Activated naive CD8-positive, alpha-beta T cell treated with anti-CD3 and anti-CD28 coated beads, Interleukin-2, amount 10 ng/mL, durations not matched to agents 7 days and 5 days (primary cell): ENCODE results near the gene MYOG. TPM values are rescaled to one million over a fixed set of nuclear protein-coding genes. Genes with fewer than 3 reads are reported as not detected.

Experiments used
- ATAC-seq: fragments of 150-1000 bp; cut with Tn5 transposase; one replicate; pipeline ENCODE4 v1.10.0; 2021; ENCODE audit warnings: low read depth, moderate library complexity
- POLR2A ChIA-PET: fragments of 350-600 bp; sonication (Branson Sonifier 250); formaldehyde crosslinking; loops from one replicate; lab custom pipeline; 2021; ENCODE audit warnings: antibody characterized with exemption; lab: Charles Lee
- DNase-seq: peaks from one replicate; pipeline ENCODE4 v3.0.0; 2021
- H3K27ac Mint-ChIP-seq: one replicate; pipeline ENCODE4 v1.8.0; 2022; ENCODE audit warnings: mild to moderate bottlenecking, mixed read lengths
- H3K27me3 Mint-ChIP-seq: one replicate; pipeline ENCODE4 v1.8.0; 2022; ENCODE audit warnings: mild to moderate bottlenecking, moderate library complexity, mixed read lengths
- H3K36me3 Mint-ChIP-seq: one replicate; pipeline ENCODE4 v1.8.0; 2021; ENCODE audit warnings: mild to moderate bottlenecking, mixed read lengths
- H3K4me1 Mint-ChIP-seq: one replicate; pipeline ENCODE4 v1.8.0; 2021; ENCODE audit warnings: mixed read lengths
- H3K4me3 Mint-ChIP-seq: one replicate; pipeline ENCODE4 v1.8.0; 2022; ENCODE audit warnings: mild to moderate bottlenecking, moderate library complexity, mixed read lengths
- H3K9me3 Mint-ChIP-seq: one replicate; pipeline ENCODE4 v1.8.0; 2021; ENCODE audit warnings: mixed read lengths
- total RNA-seq, 2 experiments: library from RNA; stranded (reverse); gene quantifications; one replicate each; pipeline ENCODE4 v1.2.3, GENCODE V29; 2021

The MYOG gene
- total RNA-seq, 2 experiments from 2014 or later = not detected

- Mint-ChIP-seq H3K9me3 (no peaks in the 10 kb centered on the region), H3K27me3 (peaks cover 2% of the 10 kb centered on the region), H3K27ac (no peak overlapping the region), H3K4me1 (peaks cover 17% of the 10 kb centered on the region), H3K4me3 (no peak overlapping the region), H3K36me3 (peaks cover 7% of the 10 kb centered on the region)
- ATAC-seq (peak; percentile 31), DNase-seq (no peak)
- POLR2A ChIA-PET = no interaction called here
Measured at GRCh38 chr1:203038217-203038741, 47.5 kb downstream of the MYOG start.

- H3K9me3 Mint-ChIP-seq = no peaks in the 10 kb centered on the region
- POLR2A ChIA-PET = no interaction called here
- H3K27me3 Mint-ChIP-seq = peaks cover 2% of the 10 kb centered on the region
- H3K4me1 Mint-ChIP-seq = peaks cover 17% of the 10 kb centered on the region
- H3K4me3 Mint-ChIP-seq = no peak overlapping the region
- H3K36me3 Mint-ChIP-seq = peaks cover 7% of the 10 kb centered on the region
- H3K27ac Mint-ChIP-seq = no peak overlapping the region
- ATAC-seq (no peak), DNase-seq (no peak)
Measured at GRCh38 chr1:203037509-203038190, 48.2 kb downstream of the MYOG start.

DNA sequence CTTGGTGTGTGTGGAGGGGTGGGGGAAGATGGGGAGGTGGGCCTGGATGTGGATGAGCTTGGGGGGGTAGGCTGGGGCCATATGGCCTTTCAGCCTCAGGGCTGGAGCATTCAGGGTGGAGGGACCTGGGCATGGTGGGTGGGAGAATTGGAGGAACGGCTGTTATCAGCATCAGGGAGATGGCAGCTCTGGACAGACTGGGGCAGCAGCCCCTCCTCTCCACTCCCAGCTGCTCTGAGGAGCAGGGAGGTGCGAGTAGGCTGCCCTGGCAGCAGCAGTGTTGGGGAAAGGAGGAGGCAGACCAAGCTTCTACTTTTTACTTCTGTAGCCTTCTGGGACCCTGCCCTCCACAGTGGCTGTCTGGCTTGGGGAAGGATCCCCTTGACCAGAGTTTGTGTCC lies 49.3 kb downstream of the MYOG start:
- peaks cover 2% of the 10 kb centered on the region for H3K27me3 Mint-ChIP-seq
- H3K9me3 Mint-ChIP-seq = no peaks in the 10 kb centered on the region
- DNase-seq (no peak), ATAC-seq (no peak)
- H3K4me1 Mint-ChIP-seq = peaks cover 17% of the 10 kb centered on the region
- POLR2A ChIA-PET = no interaction called here
- H3K36me3 Mint-ChIP-seq = peaks cover 7% of the 10 kb centered on the region
- H3K27ac Mint-ChIP-seq = no peak overlapping the region
- H3K4me3 Mint-ChIP-seq = no peak overlapping the region

GRCh38 chr1:203036135-203036534 lies 49.7 kb downstream of the MYOG start:
- H3K27ac Mint-ChIP-seq = no peak overlapping the region
- H3K4me1 Mint-ChIP-seq = peaks cover 16% of the 10 kb centered on the region
- H3K36me3 Mint-ChIP-seq = peaks cover 7% of the 10 kb centered on the region

GRCh38 chr1:203035111-203036000 lies 50.5 kb downstream of the MYOG start:
- POLR2A ChIA-PET = interaction anchor here (0.5 kb wide), 1 partner anchor 1775 kb away, joined by 3 read pairs; no protein-coding TSS in a partner anchor
- ATAC-seq = no peak
- H3K27me3 Mint-ChIP-seq = peaks cover 2% of the 10 kb centered on the region
- no peak overlapping the region for H3K27ac Mint-ChIP-seq
- no peak for DNase-seq
- no peaks in the 10 kb centered on the region for H3K9me3 Mint-ChIP-seq
- H3K4me3 Mint-ChIP-seq = no peak overlapping the region
- H3K36me3 Mint-ChIP-seq = peaks cover 7% of the 10 kb centered on the region
- H3K4me1 Mint-ChIP-seq = peaks cover 16% of the 10 kb centered on the region

More at GRCh38 chr1:203036135-203036534, 49.7 kb downstream of the MYOG start:
- ATAC-seq (no peak), DNase-seq (no peak)
- H3K27me3 Mint-ChIP-seq = peaks cover 2% of the 10 kb centered on the region
- POLR2A ChIA-PET = interaction anchor here (0.5 kb wide), 1 partner anchor 1776 kb away, joined by 3 read pairs; no protein-coding TSS in a partner anchor
- H3K9me3 Mint-ChIP-seq = no peaks in the 10 kb centered on the region
- H3K4me3 Mint-ChIP-seq = no peak overlapping the region

DNA sequence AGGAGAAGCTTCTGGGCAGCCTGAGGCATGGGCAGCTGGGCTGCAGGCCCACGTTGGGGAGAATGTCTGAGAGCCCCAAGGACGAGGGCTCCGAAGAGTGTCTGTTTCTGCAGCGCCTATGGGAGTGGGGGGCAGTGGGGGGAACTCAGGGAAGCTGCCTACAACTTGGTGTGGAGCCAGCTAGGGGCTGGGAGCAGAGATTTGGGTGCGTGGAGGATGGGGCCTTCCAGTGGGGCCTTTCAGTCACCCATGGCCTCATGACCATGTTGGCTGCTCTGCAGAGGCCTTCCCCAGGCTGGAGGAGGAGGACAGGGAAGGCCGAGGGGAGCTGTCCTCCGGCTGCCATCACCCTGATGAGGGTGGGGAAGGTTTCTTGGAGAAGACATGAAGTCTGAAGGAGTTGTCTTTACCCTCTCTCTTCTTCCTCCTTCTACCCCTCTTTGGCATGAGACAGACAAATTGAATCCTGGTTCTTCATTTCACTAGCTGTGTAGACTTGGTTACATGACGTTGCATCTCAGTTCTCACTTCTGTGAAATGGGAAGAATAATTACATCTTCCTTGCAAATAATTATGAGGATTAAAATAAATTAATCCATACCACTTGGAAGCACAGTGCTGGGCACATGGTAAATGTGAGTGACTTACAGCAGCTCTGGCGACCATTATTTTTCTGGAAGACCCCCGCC lies 51.2 kb downstream of the MYOG start:
- no peak overlapping the region for H3K27ac Mint-ChIP-seq
- ATAC-seq (no peak), DNase-seq (no peak)
- H3K27me3 Mint-ChIP-seq = peaks cover 2% of the 10 kb centered on the region
- POLR2A ChIA-PET = no interaction called here
- H3K36me3 Mint-ChIP-seq = peaks cover 7% of the 10 kb centered on the region
- H3K4me1 Mint-ChIP-seq = peaks cover 16% of the 10 kb centered on the region
- no peaks in the 10 kb centered on the region for H3K9me3 Mint-ChIP-seq
- H3K4me3 Mint-ChIP-seq = no peak overlapping the region

GRCh38 chr1:203033917-203034316 lies 51.9 kb downstream of the MYOG start:
- POLR2A ChIA-PET = no interaction called here
- no peak for ATAC-seq
- Mint-ChIP-seq H3K36me3 (peaks cover 6% of the 10 kb centered on the region), H3K9me3 (no peaks in the 10 kb centered on the region), H3K27me3 (peaks cover 2% of the 10 kb centered on the region), H3K4me1 (peaks cover 15% of the 10 kb centered on the region), H3K4me3 (no peak overlapping the region), H3K27ac (peak overlapping the region; percentile 43)
- DNase-seq = no peak

GRCh38 chr1:203033287-203033686 lies 52.5 kb downstream of the MYOG start:
- DNase-seq = no peak
- POLR2A ChIA-PET = no interaction called here
- Mint-ChIP-seq H3K4me3 (no peak overlapping the region), H3K4me1 (peaks cover 17% of the 10 kb centered on the region), H3K27me3 (peaks cover 2% of the 10 kb centered on the region), H3K36me3 (peaks cover 9% of the 10 kb centered on the region), H3K9me3 (no peaks in the 10 kb centered on the region), H3K27ac (no peak overlapping the region)
- no peak for ATAC-seq

Other genes starting within 250 kb of the MYOG start
- 10 to 100 TPM; 12.7 to 13.1 TPM for gene RABIF, start 196.9 kb downstream of the MYOG start, total RNA-seq
- 10 to 100 TPM; 30.1 to 30.5 TPM for gene KLHL12, start 158.8 kb downstream of the MYOG start, total RNA-seq
- 10 to 100 TPM; 64.8 to 64.9 TPM for gene ADIPOR1, start 127.7 kb downstream of the MYOG start, total RNA-seq
- gene CYB5R1, start 118.8 kb downstream of the MYOG start, total RNA-seq = 10 to 100 TPM; 30.6 to 35.2 TPM
- gene TMEM183A, start 78.6 kb downstream of the MYOG start, total RNA-seq = 10 to 100 TPM; 77.1 to 78.4 TPM
- gene PPFIA4, start 59.5 kb downstream of the MYOG start, total RNA-seq = 10 to 100 TPM; 48.5 to 56.0 TPM
- not detected for gene ADORA1, start 41.7 kb upstream of the MYOG start, total RNA-seq
- not detected for gene MYBPH, start 89.8 kb upstream of the MYOG start, total RNA-seq
- under 1 TPM; 0.37 to 0.53 TPM for gene CHI3L1, start 100.7 kb upstream of the MYOG start, total RNA-seq
- gene CHIT1, start 143.7 kb upstream of the MYOG start, total RNA-seq = 1 to 10 TPM in 1 of 2 experiments, under 1 TPM in 1; 0.67 to 1.0 TPM
- 10 to 100 TPM; 90.3 to 99.8 TPM for gene BTG2, start 219.5 kb upstream of the MYOG start, total RNA-seq